ENCODE data around the gene GTF3A.

GTF3A gene

GRCh38 chr13:27449081-27449603 is 24.7 kb downstream of the GTF3A start:
- DNase-seq: no peak
- peak overlapping the region; percentile 94 for H3K9ac ChIP-seq (ENCODE audit: low read length)
- H3F3A ChIP-seq (ENCODE audit: insufficient read depth, low read length): peaks cover 32% of the 10 kb centered on the region
- no peaks in the 10 kb centered on the region for H3K27me3 ChIP-seq (replicated peaks; ENCODE audit: insufficient read depth, low read length)
- TF ChIP-seq CTCF (IDR thresholded peaks at IDR 0.05; ENCODE audit: low read length): no peak
- no peak for TF ChIP-seq EZH2phosphoT487 (IDR thresholded peaks at IDR 0.05; ENCODE audit: low read length)
- TF ChIP-seq EZH2 (optimal IDR thresholded peaks at IDR 0.05; ENCODE audit: low read depth, low read length): no peak
- H2AFZ ChIP-seq (ENCODE audit: low read length): 0 out of 2 replicates have a peak overlapping the region, but pooled peaks have one; percentile 56
- H3K79me2 ChIP-seq (ENCODE audit: low read length): peaks cover 35% of the 10 kb centered on the region
- H3K4me2 ChIP-seq (ENCODE audit: low read depth, low read length): peak overlapping the region; percentile 74
- no peaks in the 10 kb centered on the region for H3K9me2 ChIP-seq (replicated peaks; ENCODE audit: insufficient read depth, low read length)
- H3K4me1 ChIP-seq (ENCODE audit: low read length): peaks cover 21% of the 10 kb centered on the region
- H3K4me3 ChIP-seq (ENCODE audit: low read length): peak overlapping the region; percentile 86
- no peaks in the 10 kb centered on the region for H4K20me1 ChIP-seq (ENCODE audit: insufficient read depth, low read length)
- no peaks in the 10 kb centered on the region for H3K9me3 ChIP-seq (replicated peaks; ENCODE audit: insufficient read depth, low read length)
- H3K36me3 ChIP-seq (replicated peaks; ENCODE audit: insufficient read depth, low read length): no peaks in the 10 kb centered on the region
- H3K27ac ChIP-seq (ENCODE audit: low read length): peak overlapping the region; percentile 100

GRCh38 chr13:27449936-27450828 is 25.8 kb downstream of the GTF3A start, which contains the start of gene MTIF3:
Gene MTIF3 (minus strand): TSS chr13:27450564. CDS start chr13:27440448, 10,116 bp downstream.
- Histone ChIP-seq H3K4me1 (ENCODE audit: low read length) (peaks cover 23% of the 10 kb centered on the region), H3K9ac (ENCODE audit: low read length) (peak within 1 kb of the TSS; percentile 94), H4K20me1 (ENCODE audit: insufficient read depth, low read length) (no peaks in the 10 kb centered on the region), H3K36me3 (replicated peaks; ENCODE audit: insufficient read depth, low read length) (no peaks in the 10 kb centered on the region), H2AFZ (ENCODE audit: low read length) (peak within 1 kb of the TSS; percentile 56; the same call in 1 of the 2 replicates), H3K27me3 (replicated peaks; ENCODE audit: insufficient read depth, low read length) (no peaks in the 10 kb centered on the region), H3K4me3 (ENCODE audit: low read length) (peak within 1 kb of the TSS; percentile 86), H3K79me2 (ENCODE audit: low read length) (peaks cover 30% of the 10 kb centered on the region), H3K27ac (ENCODE audit: low read length) (peak within 1 kb of the TSS; percentile 100), H3K9me3 (replicated peaks; ENCODE audit: insufficient read depth, low read length) (no peaks in the 10 kb centered on the region), H3K4me2 (ENCODE audit: low read depth, low read length) (peak within 1 kb of the TSS; percentile 74), H3F3A (ENCODE audit: insufficient read depth, low read length) (peaks cover 32% of the 10 kb centered on the region), H3K9me2 (replicated peaks; ENCODE audit: insufficient read depth, low read length) (no peaks in the 10 kb centered on the region)
- peak; percentile 91 for DNase-seq
- no peak for TF ChIP-seq EZH2 (optimal IDR thresholded peaks at IDR 0.05; ENCODE audit: low read depth, low read length)
- TF ChIP-seq EZH2phosphoT487 (IDR thresholded peaks at IDR 0.05; ENCODE audit: low read length): no peak
- no peak for TF ChIP-seq CTCF (IDR thresholded peaks at IDR 0.05; ENCODE audit: low read length)

- H3K4me3 ChIP-seq (ENCODE audit: low read length): peak overlapping the region; percentile 86
- peaks cover 23% of the 10 kb centered on the region for H3K4me1 ChIP-seq (ENCODE audit: low read length)
- peak overlapping the region; percentile 27; the same call in 1 of the 2 replicates for H2AFZ ChIP-seq (ENCODE audit: low read length)
- peaks cover 23% of the 10 kb centered on the region for H3K79me2 ChIP-seq (ENCODE audit: low read length)
- H3F3A ChIP-seq (ENCODE audit: insufficient read depth, low read length): peaks cover 32% of the 10 kb centered on the region
- DNase-seq: peak; percentile 55
- H3K27me3 ChIP-seq (replicated peaks; ENCODE audit: insufficient read depth, low read length): no peaks in the 10 kb centered on the region
- no peaks in the 10 kb centered on the region for H3K9me2 ChIP-seq (replicated peaks; ENCODE audit: insufficient read depth, low read length)
- H4K20me1 ChIP-seq (ENCODE audit: insufficient read depth, low read length): no peaks in the 10 kb centered on the region
- H3K36me3 ChIP-seq (replicated peaks; ENCODE audit: insufficient read depth, low read length): no peaks in the 10 kb centered on the region
- H3K27ac ChIP-seq (ENCODE audit: low read length): peak overlapping the region; percentile 100
- no peak for TF ChIP-seq CTCF (IDR thresholded peaks at IDR 0.05; ENCODE audit: low read length)
- no peak for TF ChIP-seq EZH2phosphoT487 (IDR thresholded peaks at IDR 0.05; ENCODE audit: low read length)
- TF ChIP-seq EZH2 (optimal IDR thresholded peaks at IDR 0.05; ENCODE audit: low read depth, low read length): no peak
- no peaks in the 10 kb centered on the region for H3K9me3 ChIP-seq (replicated peaks; ENCODE audit: insufficient read depth, low read length)
- H3K4me2 ChIP-seq (ENCODE audit: low read depth, low read length): peak overlapping the region; percentile 65
- peak overlapping the region; percentile 94 for H3K9ac ChIP-seq (ENCODE audit: low read length)
Observed at GRCh38 chr13:27450921-27451471, 26.6 kb downstream of the GTF3A start.
